ENCODE measurements around the gene CNIH2. TPM values are rescaled to one million over a fixed set of nuclear protein-coding genes. Genes with fewer than 3 reads are reported as not detected.
A peak's percentile ranks its signal among the peaks of the same experiment; 100 is the strongest.

Gene CNIH2
- total and polyA plus RNA-seq, 9 of the 15 experiments (the other 6 are each of a cell fraction or from before 2014, with no cell fraction given), result 0.26 to 0.89 (median 0.40) TPM; not detected in 4

GRCh38 chr11:66287889-66288670 is 10.1 kb downstream of the CNIH2 start (continued):
- TF ChIP-seq ZNF449 (CRISPR knock-in tag; IDR thresholded peaks at IDR 0.05) (no peak), ZBTB1 (CRISPR knock-in tag; IDR thresholded peaks at IDR 0.05; ENCODE audit: borderline replicate concordance, low read depth) (no peak), SIN3A (IDR thresholded peaks at IDR 0.05; ENCODE audit: borderline replicate concordance in 2 of 2, control insufficient read depth in 1 of 2, low read depth in 2 of 2, low read length in 2 of 2) (0 out of 4 replicates have a peak, but pooled peaks of 1 of the 2 experiments have one; percentile 17), PCBP2 (IDR thresholded peaks at IDR 0.05; ENCODE audit: low read depth, low read length, poor library complexity, severe bottlenecking) (no peak), BCOR (IDR thresholded peaks at IDR 0.05) (no peak)

Measured in K562 (cell line).